K562 (cell line): ENCODE data around the gene GIPC3. TPM values are rescaled to one million over a fixed set of nuclear protein-coding genes. Genes with fewer than 3 reads are reported as not detected.

ENCODE experiments used
- CCNT2 ChIP-seq: IDR thresholded peaks from 2 replicates; pipeline ENCODE4 v1.6.1; 2011; ENCODE audit warnings: borderline replicate concordance, low read depth, mild to moderate bottlenecking, moderate library complexity, mixed read lengths, low read length; ENCODE audit not compliant: insufficient read length; ENCODE audit errors: extremely low read depth
- E2F8 ChIP-seq: fragments of 450-650 bp; IDR thresholded peaks from 2 replicates; pipeline ENCODE4 v1.7.1; 2018; ENCODE audit warnings: mild to moderate bottlenecking, low read depth; ENCODE audit not compliant: partially characterized antibody
- ETS2 ChIP-seq: IDR thresholded peaks from 2 replicates; pipeline ENCODE4 v1.6.1; 2016; ENCODE audit warnings: borderline replicate concordance, missing genetic modification characterization, mild to moderate bottlenecking, moderate library complexity, missing compliant biosample characterization; ENCODE audit not compliant: poor library complexity, severe bottlenecking
- MTA1 ChIP-seq: fragments of 450-650 bp; IDR thresholded peaks from 2 replicates; pipeline ENCODE4 v1.6.1; 2017; ENCODE audit warnings: borderline replicate concordance
- PCBP1 ChIP-seq: fragments of 200-400 bp; formaldehyde crosslinking; IDR thresholded peaks from 2 replicates; pipeline ENCODE4 v1.6.1; 2018; ENCODE audit warnings: mild to moderate bottlenecking, low read depth, low read length; ENCODE audit not compliant: poor library complexity, severe bottlenecking
- ZNF57 ChIP-seq: fragments of 450-650 bp; formaldehyde crosslinking; IDR thresholded peaks from 2 replicates; pipeline ENCODE4 v1.4.0; 2020; ENCODE audit warnings: mild to moderate bottlenecking, moderate library complexity
- ZNF609 ChIP-seq: sonication (generic); formaldehyde crosslinking; IDR thresholded peaks from 2 replicates; pipeline ENCODE4 v1.8.1; 2023; ENCODE audit warnings: missing genetic modification reagents, mild to moderate bottlenecking, borderline replicate concordance
- ZNF778 ChIP-seq: fragments of 450-650 bp; formaldehyde crosslinking; IDR thresholded peaks from 2 replicates; pipeline ENCODE4 v1.4.0; 2020; ENCODE audit warnings: mild to moderate bottlenecking, moderate library complexity
- polyA plus RNA-seq, 8 experiments: library from polyadenylated mRNA; depleted of rRNA in 4 of 8; stranded (reverse) in 5 of 8; unstranded in 3 of 8; fragments of >200 nt; fragmentation: Nextera tagmentation in 2 of 8; fragmentation: Illumina TruSeq in 1 of 8; extraction: Ambion mirVana in 2 of 8; extraction: Trizol in 1 of 8; gene quantifications; 2 replicates each; pipeline versions ENCODE4 v1.2.1 to v1.2.3, GENCODE V29; 2011 to 2014; ENCODE audit warnings: inconsistent platforms in 1 of 8, missing spikeins in 1 of 8
- total RNA-seq, 7 experiments: library from RNA; depleted of rRNA in 6 of 7; stranded (reverse); fragments of >200 nt in 6 of 7; fragmentation: Illumina TruSeq in 2 of 7; extraction: Trizol in 2 of 7; gene quantifications; 2 replicates each; pipeline versions ENCODE4 v1.2.1 to v1.2.3, GENCODE V29; 2011 to 2021; ENCODE audit warnings: low replicate concordance in 1 of 7
- TF ChIP-seq, protein P1 (sequence below), 2 experiments: fragments of 450-650 bp; formaldehyde crosslinking in 1 of 2; IDR thresholded peaks; 2 replicates each; pipeline versions ENCODE4 v1.4.0 to v1.6.1; 2014 to 2020; ENCODE audit warnings: mild to moderate bottlenecking in 2 of 2, borderline replicate concordance in 1 of 2, low read depth in 1 of 2

The GIPC3 gene
- total and polyA plus RNA-seq, 9 of the 15 experiments (the other 6 are each of a cell fraction or from before 2014, with no cell fraction given): 0.03 to 3.6 (median 1.5) TPM; not detected in 1

DNA sequence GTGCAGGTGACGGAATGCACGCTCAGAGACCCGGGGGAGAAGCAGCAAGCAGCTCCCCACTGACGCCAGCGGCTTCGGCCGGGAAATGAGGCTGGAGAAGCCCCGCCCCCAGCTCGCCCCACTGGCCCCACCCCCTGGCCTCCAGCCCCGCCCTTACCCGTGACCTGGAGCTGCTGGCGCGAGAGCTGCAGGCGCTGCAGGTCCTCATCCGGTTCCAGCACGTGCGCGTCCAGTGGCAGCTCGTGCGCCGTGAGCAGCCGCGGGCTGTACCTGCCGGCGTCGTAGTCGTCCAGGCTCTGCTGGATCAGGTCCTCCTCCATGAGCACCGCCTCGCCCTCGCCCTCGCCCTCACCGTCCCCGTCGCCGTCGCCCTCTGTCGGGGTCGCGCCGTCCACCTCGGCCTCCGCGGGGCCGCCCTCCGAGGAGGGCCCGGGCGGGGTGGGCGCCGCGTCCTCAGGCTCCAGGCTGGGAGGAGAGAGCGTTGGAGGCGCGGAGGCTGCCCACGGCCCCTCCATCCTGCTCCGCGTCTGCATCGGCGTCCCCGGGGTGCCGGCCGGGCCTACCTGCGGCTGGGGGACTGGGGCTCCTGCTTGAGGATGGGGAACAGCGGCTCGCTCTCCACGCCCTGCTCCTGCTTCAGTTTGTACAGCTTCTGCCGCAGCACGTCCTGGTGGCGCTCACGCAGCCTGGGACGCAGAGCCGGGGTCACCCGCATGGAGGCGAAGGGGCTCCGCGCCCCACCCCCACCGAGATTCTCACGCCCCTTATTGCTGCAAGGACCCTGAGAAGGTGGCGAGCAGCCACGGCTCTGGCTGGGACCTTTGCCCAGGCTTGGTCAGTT, 27.8 kb downstream of the GIPC3 start (continued):
- TF ChIP-seq E2F8: no peak
- no peak for TF ChIP-seq ZNF609 (CRISPR knock-in tag)
- peak; percentile 46 for TF ChIP-seq CCNT2
- TF ChIP-seq MTA1: no peak
- TF ChIP-seq ZNF778 (CRISPR knock-in tag): no peak
- no peak for TF ChIP-seq ZNF57 (CRISPR knock-in tag)
- TF ChIP-seq, protein P1, sequence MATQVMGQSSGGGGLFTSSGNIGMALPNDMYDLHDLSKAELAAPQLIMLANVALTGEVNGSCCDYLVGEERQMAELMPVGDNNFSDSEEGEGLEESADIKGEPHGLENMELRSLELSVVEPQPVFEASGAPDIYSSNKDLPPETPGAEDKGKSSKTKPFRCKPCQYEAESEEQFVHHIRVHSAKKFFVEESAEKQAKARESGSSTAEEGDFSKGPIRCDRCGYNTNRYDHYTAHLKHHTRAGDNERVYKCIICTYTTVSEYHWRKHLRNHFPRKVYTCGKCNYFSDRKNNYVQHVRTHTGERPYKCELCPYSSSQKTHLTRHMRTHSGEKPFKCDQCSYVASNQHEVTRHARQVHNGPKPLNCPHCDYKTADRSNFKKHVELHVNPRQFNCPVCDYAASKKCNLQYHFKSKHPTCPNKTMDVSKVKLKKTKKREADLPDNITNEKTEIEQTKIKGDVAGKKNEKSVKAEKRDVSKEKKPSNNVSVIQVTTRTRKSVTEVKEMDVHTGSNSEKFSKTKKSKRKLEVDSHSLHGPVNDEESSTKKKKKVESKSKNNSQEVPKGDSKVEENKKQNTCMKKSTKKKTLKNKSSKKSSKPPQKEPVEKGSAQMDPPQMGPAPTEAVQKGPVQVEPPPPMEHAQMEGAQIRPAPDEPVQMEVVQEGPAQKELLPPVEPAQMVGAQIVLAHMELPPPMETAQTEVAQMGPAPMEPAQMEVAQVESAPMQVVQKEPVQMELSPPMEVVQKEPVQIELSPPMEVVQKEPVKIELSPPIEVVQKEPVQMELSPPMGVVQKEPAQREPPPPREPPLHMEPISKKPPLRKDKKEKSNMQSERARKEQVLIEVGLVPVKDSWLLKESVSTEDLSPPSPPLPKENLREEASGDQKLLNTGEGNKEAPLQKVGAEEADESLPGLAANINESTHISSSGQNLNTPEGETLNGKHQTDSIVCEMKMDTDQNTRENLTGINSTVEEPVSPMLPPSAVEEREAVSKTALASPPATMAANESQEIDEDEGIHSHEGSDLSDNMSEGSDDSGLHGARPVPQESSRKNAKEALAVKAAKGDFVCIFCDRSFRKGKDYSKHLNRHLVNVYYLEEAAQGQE (IDR thresholded peaks at IDR 0.05; ENCODE audit: borderline replicate concordance): no peak
- TF ChIP-seq, protein P1 (CRISPR knock-in tag; IDR thresholded peaks at IDR 0.05; ENCODE audit: low read depth): no peak
- no peak for TF ChIP-seq ETS2 (tag)
- no peak for TF ChIP-seq PCBP1
